Inflammatory macrophage (primary cell): Measurements from ENCODE around the gene LRRC28.

Experiments used
- DNase-seq, 2 donors: peaks; one replicate each; pipeline ENCODE4 v3.0.0-alpha.2; 2020 to 2022

Gene LRRC28

DNA sequence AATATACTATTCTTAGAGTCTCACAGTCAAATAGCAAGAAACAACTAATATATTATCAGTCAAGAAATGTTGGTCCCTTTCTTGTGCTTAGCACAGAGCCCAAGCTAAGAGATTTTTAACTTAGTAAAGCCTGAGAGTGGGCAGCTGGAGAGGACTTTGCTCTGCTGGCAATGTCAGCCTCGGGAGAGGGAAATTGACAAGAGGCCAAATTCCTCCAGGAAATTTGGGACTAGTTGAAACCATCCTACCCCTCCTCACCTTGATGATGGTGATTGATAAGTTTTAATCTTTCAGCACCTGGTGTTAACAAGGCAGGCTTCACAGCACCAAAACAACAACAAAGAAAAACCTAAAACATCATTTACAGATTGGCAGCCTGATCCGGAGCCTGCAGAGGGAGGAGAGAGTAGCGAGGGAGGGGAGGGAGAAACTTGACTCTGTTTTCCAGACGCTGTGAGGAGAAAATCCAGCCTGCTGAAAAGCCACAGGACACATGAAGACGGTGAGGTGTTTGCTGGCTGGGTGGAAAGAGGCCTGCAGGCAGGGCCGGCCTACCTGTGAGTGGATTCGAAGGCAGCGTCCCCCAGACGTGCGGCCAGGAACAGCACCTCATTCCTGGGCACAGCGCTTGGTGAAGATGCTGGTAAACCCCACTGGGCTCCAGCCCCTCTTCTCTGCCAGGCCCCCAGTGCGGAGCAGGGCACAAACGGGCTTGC is 150.9 kb downstream of the LRRC28 start:
- DNase-seq = no peak

DNA sequence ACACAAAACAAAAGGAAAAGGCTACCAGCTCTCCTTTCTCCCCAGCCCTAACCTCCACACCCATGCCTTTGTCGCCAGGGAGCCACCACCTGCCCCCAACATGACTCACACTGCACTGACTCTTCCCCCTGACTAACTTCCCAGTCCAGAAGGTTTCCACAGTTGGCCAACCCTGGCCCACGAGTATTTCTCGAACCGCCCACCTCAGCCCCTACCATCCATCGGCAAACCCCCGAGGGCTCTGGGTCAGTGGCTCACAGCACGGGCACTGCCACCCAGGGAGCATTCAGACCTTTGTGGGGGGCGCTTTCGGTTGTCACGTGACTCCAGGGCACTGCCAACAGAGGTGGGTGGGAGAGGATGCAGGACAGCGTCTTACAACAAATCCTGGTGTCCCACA is 152.3 kb downstream of the LRRC28 start:
- DNase-seq = peak; percentile 85 to 96

DNA sequence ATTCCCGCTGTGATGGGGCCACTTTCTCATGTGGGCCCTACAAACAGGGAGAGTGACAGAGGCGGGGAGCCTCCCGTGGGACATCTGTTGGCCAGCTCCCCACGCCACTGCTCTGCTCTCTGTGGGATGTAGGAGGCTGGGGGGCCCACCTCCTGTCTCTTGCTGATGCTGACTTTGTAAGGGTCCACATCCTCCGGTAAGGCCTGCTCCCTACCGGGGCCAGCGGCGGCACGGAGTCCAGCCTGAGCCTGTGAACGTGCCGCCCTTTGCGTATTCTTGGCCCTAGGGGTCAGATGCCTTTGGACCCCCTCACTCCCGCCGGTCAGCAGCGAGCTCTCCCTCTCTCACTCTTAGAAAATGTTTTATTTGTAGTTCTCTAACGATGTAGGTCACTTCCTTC is 153.2 kb downstream of the LRRC28 start:
- no peak for DNase-seq

DNA sequence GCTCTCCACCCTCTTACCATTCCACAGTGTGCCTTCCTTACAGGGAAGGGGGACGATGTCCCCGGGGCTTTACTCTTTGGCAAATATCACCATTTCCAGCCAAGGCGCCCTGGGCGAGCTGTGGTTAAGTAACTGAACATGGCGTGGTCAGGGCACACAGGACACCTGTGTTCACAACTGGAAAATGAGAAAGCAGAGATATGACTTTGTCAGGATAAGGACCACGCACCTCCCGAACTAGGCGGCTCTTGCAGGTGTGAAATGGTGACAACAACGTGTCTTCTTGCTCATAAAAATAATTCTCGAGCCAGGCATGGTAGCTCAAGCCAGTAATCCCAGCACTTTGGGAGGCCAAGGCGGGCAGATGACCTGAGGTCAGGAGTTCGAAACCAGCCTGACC is 154.8 kb downstream of the LRRC28 start:
- DNase-seq = no peak

DNA sequence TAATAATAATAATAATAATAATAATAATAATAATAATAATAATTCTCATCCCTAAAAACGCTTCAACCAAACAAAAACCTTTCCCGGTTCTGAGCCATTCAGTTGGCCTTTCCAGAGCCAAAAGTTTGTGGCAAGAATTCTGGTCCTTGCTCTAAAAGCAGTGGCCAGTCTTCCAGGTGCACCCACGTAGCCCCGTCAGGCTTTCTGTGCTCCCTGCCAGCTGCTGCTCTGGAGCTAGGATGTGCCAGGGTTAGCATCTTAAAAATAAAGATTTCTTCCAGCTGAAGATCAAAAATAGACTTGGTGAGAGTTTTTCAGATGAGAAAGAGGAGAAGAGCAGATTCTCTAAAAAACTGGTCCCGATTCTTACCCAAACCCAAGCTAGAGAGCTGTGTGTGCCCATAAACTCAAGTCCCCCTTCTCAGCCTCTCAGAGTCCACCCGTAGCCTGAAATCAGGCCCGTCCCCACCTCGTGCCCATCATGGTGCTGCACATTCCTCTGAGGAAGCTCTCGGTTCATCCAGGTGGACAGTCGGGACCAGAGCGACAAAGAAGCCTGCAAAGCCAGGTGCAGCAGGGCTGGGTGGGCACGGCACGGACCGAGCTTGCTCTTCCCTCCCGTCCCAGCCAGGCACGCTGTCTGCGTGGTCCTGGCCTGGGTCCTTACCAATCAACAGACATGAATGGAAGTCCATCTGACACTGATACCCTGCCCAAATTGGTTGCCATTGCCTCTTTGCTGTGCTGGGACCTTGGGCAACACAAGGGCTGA is 155.6 kb downstream of the LRRC28 start:
- DNase-seq = no peak

DNA sequence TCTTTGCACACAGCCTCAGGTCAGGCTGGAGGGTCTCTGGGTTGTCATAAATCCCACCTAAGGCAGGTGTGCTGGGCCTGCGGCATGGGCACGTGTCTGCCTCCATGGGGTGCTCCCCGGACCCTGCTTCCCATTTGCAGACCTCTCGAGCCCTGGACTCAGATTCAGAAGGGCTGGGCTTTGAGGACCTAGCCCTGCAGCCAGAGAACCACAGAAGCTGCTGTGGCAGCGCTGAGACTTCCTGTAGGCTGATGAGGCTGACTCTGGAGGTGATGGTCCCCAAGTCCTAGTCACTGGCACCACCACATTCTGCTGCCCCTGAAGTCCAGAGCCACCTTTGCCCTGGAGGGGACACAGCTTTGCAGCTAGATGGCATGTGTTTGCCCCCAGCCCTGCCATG is 156.4 kb downstream of the LRRC28 start:
- no peak for DNase-seq

DNA sequence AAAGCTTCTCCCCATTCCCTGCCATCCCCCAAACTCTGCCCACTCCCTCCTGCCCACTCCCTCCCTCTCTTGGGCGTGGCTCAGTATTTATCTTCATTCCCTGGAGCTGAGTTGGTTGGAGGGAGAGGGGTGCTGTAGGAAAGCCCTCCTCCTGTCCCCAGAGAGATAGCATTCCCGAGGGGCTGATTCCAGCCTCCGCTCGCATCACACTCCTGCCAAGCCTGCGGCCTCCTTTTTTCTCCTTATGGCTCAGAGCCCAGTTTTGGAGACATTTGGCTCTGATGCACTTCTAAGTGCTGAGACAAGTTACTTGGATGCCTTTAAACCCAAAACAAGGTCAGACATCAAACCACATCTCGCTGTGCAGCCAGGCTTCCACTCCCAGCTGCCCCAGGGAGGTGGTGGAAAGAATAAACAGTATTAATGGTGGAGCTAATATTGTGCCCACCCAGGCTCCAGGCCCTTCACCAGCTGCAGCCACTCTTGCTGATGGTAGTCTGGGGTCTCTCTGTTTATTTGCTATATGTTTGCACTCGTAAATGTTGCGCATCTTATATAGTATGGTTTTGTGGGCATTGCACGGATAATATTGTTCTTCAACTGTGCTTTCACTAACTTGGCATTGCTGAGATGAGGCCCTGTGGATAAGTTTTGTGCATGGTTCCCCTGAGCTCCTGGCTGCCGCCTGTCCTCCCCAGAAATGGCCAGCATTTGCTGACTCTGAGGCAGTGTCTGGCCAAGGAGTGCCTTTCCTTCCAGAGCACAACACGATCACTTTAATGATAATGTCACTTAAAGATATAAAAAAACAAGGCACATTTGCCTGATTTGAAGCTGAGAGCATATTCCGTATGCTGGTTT is 157.2 kb downstream of the LRRC28 start:
- DNase-seq = no peak

DNA sequence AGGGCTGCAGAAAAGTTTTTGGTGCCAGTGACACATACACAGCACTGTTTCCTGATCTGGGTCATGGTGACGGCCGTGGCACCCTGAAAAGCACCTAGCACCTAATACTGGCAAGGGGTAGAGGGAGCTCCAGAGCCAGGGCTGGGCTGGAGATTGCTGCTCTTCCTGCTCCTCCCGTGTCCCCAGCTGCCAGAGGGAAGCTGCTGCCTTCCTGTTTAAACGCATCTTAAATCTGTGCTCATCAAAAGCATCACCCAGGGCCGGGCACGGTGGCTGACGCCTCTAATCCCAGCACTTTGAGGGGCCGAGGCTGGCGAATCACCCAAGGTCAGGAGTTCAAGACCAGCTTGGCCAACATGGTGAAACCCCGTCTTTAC is 157.8 kb downstream of the LRRC28 start:
- peak; percentile 85 to 90 for DNase-seq

DNA sequence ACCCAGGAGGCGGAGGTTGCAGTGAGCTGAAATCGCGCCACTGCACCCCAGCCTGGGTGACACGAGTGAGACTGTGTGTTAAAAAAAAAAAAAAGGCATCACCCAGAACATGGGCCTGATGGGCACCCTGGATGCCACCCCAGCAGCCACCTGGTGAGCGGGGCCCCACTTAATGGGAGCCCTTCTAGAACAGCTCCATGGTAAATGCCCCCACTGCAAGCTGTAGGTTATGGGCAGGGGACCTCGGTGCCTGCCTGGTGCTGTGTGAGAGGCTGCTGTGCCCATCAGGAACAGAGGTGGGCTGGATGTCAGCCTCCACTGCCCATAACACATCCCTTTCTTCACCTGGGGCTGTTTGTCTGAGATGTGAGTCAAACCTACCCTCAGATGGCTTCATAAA is 158.3 kb downstream of the LRRC28 start:
- no peak for DNase-seq

DNA sequence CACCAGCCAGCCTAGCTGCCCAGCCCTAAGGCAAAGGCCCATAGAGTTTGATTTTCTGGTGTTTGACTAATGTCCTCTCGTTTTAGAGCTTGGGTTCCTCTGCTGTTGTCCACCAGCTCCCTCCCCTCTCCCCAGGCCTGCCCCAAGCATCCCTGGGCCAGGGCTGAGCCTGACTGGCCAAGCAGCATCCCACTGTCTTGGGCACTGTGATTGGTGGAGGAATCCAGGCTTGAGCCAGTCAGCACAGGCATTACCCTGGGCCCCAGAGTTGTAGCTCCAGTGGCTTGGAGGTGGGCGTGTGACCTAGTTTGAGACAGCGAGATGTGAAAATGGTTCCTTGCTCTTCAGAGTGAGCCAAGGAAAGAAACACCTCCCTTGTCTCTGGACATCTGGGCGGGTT is 159.2 kb downstream of the LRRC28 start:
- DNase-seq = no peak

DNA sequence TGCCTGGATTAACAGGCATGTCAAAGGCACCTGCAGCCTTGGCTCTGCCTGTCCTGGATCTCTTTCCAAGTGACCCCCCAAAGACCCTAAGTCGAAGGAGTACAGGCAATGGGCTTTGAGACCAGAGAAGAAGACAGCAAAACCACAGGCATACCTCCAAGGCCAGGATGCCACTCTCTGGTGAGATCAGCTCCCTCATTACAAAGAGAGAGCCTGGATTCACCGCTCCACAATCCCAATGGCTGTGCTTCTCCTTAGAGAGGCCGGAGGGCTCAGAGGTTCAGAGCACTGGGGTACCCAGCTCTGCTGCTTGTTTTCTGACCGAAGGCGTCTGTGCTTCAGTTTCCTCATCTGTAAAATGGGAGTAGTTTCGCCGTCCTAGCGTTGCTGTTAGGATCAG is 160.0 kb downstream of the LRRC28 start:
- DNase-seq = no peak

DNA sequence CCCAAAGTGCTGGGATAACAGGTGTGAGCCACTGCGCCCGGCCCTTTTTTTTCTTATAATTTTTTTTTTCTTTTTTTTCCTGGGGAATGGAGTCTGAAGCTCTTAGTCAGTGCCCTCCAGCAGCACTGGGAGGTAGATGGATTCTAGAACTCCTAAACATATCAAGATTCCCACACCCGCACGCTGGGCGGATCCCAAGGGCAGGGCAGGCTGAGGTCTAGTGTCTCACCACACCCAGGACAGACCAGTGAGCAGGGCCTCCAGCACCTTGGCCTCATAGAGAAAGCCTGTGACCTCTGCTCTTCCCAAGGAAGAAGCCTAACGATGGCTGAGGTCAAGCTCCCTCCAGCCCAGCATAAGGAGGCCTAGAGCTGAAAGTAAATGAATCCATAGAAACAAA is 160.8 kb downstream of the LRRC28 start:
- no peak for DNase-seq

DNA sequence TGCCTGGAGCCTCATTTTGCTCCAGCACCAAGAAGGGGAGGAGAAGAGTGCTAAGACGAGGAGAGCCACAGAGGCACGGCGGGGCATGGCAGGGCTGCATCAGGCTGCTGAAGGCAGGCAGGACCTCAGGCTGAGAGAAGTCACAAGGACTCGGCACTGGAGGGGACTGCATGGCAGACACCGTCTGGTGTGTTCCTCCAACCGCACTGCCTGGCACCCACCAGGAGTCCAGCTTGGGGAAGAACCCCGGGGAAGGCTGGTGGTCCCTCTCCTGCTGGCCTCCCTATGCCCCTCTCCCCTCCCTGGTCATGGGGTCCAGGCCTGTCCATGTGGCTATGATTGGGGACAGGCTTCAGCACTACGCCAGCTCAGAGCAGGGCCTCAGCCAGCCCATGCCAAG is 161.3 kb downstream of the LRRC28 start:
- no peak for DNase-seq

DNA sequence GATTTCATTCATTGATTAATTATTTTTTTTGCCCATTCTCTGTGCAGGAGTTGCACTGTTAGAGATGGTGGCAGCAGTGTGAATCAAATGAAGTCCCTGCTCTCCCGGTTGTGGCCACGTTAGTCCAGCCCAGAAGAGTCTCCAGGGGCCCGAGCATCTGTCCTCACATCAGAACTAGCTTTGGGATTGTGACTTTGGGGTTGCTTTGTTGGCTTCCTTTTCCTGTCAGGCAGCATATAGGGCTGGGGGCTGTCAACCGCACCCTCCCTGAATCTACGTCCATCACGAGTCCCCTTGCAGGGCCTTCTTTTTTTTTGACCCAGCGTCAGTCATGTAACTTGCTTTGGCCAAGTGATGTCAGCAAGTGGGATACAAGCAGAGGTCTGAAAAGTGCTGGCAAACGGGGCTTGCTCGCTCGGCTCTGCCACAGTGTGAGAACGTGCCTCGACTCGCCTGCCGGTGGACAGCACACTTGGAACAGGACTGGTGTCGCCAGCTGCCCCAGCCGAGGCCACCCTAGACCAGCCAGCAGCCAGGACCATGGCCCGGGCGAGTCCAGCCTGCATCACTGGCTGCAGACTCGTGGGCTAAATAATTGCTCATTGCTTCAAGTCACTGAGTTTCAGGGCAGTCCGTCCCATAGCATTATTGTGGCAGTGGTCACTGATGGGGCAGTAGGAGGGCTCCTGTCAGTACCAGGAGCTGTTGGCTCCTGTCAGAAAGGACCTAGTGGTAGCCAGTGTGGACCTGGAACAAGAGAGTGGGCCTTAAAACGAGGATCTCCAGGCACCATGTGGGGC is 162.9 kb downstream of the LRRC28 start:
- no peak for DNase-seq

DNA sequence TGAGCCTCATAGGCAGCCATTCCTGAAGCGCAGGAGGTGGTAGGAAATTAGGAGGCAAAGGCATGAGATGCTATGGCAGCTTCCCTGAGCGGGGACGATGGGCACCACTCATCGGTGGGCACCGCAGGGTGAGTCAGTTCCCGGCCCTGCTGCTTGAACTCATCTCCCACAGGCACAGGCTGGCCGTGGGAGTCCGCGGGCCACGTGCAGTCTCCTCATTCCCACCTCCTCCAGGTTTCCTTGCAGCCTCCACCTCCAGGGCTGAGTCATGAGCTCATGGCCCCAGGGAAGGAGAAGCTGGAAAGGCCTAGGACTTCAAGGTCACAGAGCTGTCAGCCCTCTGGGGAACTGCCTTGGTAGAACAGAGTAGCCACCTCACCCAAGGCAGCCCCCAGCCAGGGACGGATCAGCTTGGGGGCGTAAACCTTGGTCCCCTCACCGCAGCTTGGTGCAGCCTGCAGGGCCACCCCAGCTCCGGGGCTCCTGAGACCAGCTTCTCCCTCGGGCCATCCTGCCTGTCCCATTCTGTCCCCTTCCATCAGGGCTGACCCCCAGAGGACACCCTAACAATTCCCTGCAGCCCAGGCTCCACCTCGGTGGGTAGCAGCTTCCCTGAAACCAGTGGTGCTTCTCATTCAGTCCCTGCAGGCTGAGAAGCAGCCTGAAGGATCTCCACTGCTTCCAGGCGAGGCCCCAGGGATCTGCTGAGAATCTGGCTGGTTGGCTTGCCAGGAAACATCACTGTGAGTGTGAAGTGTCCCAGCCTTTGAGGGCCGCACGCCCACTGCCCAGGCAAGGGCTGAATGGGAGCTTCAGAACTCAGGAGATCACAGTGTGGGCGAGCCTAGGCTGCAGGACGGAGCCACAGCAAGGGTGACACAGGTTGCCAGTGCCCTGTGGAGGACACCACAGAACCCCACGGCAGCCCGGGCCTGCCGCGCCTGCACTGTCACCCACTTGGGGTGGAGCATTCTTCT is 163.8 kb downstream of the LRRC28 start:
- peak; percentile 80 to 97 for DNase-seq

DNA sequence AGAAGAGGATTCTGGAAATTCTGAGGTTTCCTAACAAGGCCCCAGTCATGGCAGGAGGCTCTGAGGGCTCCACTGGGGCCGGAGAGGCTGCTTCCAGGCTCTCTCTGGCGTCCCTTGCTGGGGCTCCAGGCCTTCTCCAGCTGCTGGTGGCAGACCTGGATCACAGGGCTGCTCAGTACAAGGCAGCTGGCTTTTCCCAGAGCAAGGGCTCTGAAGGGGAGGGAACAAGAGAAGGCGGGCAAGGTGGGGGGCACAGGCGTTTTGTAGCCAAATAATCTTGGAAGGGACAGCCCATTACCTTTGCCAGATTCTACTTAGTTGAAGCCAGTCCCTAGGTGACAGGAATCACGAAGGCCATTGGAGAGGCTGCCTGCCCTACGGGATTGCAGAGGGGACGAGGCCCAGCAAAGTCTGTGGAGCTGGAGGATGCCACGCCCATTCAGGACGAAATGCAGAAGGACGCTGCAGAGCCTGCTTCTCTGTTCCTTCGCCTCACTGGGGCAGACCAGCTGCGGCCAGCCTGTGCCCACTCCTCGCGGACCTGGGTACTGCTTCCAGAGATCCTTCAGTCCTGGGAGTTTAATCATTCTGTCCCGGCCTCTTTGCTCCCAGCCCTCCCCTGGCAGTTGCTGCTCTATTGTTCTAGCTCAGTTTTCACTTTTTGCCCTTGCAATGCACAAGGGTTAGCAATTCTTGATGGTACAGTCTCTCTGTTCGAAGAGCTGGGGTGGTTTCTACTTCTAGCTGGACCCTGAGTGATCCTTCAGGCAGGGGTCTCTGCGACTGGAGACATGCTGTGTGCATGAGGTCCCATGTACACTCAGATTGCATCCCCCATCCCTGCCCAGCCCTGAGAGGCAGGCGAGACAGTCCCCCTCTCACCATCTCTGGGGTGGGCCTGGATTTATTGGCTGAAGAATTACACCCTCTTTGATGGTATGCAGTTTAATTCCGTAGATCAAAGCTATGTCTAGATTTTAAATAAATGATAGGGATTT is 165.2 kb downstream of the LRRC28 start:
- peak; percentile 49 to 73 for DNase-seq

DNA sequence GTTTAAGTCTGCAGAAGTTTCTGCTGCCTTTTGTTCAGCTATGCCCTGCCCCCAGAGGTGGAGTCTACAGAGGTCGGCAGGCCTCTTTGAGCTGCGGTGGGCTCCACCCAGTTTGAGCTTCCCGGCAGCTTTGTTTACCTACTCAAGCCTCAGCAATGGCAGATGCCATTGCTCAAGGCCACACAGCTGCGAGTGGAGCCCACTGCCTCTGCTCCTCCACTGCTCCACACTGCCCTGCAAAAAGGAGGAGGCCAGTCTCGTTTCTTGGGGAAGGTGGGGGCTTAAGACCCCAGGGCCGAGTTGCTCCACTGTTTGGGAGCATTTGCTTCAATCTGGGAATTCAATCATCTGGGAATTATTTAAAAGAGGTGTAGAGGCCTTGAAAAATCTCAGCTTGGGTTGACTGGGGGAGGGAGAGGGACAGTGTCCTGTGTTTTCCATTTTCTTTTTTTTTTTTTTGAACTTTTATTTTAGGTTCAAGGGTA is 169.9 kb downstream of the LRRC28 start:
- DNase-seq = no peak

DNA sequence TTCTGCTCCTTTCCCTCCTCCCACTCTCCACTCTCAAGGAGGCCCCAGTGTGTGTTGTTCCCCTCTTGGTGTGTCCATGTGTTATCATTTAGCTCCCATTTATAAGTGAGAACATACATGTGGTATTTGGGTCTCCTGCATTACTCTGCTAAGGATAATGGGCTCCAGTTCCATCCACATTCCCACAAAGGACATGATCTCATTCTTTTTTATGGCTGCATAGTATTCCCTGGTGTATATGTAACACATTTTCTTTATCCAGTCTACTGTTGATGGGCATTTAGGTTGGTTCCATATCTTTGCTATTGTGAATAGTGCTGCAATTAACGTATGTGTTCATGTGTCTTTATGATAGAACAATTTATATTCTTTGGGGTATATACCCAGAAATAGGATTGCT is 170.5 kb downstream of the LRRC28 start:
- no peak for DNase-seq

DNA sequence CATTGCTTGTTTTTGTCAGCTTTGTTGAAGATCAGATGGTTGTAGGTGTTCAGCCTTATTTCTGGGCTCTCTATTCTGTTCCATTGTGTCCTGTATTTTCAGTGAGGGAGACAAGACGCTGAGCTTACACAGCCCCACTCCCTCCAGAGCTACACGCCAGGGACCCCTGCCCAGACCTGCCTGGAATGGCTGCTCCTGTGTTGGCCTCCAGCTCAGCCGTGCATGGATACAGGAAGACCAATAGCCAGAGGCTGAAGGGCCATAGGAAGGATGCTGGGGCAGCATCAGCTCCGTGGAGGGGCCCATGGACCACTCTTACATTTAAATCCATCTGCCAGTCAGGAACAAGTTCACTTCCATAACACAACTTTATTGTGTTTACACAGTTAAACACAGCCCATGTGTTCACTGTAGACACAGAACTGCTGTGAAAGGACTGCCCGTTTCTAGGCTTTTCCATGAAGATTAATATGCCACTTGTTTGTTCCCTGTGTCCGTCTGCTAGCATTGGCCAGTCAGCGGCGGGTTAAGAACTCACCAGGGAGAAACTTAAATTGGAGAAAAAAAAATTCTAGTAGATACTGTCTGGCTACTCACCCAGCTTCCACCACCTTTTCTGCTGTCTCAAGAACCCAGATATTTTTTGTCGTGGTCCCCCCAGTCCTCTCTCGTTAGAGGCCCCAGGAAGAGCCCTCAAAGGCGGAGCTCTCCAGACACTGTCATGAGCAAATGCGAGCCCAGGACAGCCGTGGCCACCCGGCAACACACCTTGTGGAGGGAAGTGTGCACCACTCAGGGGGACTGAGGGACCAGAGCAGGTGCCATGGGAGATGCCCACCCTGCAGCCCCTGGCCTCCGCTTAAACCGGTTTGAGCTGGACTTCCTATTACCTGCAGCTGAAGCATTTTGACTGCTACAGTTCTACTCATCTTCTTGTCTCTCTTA is 172.2 kb downstream of the LRRC28 start:
- DNase-seq = no peak
